Medulla oblongata (tissue), 1 donor: ENCODE results near the gene PPP1R2B.
"Not testable (repeated sequence)": the region's sequence is repeated elsewhere in the genome, so short reads cannot be mapped to it uniquely, and the experiment has no call there.

Experiments
- DNase-seq: peaks from one replicate; pipeline ENCODE4 v3.0.0-alpha.2; 2015; ENCODE audit errors: extremely low spot score

The PPP1R2B gene

GRCh38 chr5:156850206-156850751 lies at the start of gene PPP1R2B:
PPP1R2B (plus strand) TSS chr5:156850295; CDS start chr5:156850563, 268 bp downstream.
- no peak for DNase-seq

GRCh38 chr5:156800929-156801328 lies 49.2 kb upstream of the PPP1R2B start:
- peak; percentile 41 for DNase-seq

GRCh38 chr5:156802501-156802900 lies 47.6 kb upstream of the PPP1R2B start:
- DNase-seq: no peak

GRCh38 chr5:156803404-156803803 lies 46.7 kb upstream of the PPP1R2B start:
- DNase-seq: no peak

GRCh38 chr5:156812959-156813358 lies 37.1 kb upstream of the PPP1R2B start:
- DNase-seq: no peak

- peak; percentile 32 for DNase-seq
These were observed 34.0 kb upstream of the PPP1R2B start for GRCh38 chr5:156815988-156816599.

GRCh38 chr5:156819537-156819936 lies 30.6 kb upstream of the PPP1R2B start:
- no peak for DNase-seq

GRCh38 chr5:156819967-156820581 lies 30.0 kb upstream of the PPP1R2B start:
- no peak for DNase-seq

- DNase-seq: no peak
These were observed 25.9 kb upstream of the PPP1R2B start for GRCh38 chr5:156824241-156824640.

- peak; percentile 79 for DNase-seq
These were observed 25.3 kb upstream of the PPP1R2B start for GRCh38 chr5:156824800-156825199.

- DNase-seq: no peak
These were observed 24.4 kb upstream of the PPP1R2B start for GRCh38 chr5:156825688-156826087.

- no peak for DNase-seq
These were observed 23.9 kb upstream of the PPP1R2B start for GRCh38 chr5:156826150-156826549.

GRCh38 chr5:156834916-156835315 lies 15.2 kb upstream of the PPP1R2B start:
- DNase-seq: no peak

- DNase-seq: no peak
These were observed 14.2 kb upstream of the PPP1R2B start for GRCh38 chr5:156835905-156836304.

- DNase-seq: peak; percentile 30
These were observed 13.2 kb upstream of the PPP1R2B start for GRCh38 chr5:156836846-156837245.

GRCh38 chr5:156838961-156839360 lies 11.1 kb upstream of the PPP1R2B start:
- peak; percentile 54 for DNase-seq

- DNase-seq: no peak
These were observed 8.4 kb upstream of the PPP1R2B start for GRCh38 chr5:156841737-156842136.

GRCh38 chr5:156846914-156847313 lies 3.2 kb upstream of the PPP1R2B start:
- no peak for DNase-seq

- not testable (repeated sequence) for DNase-seq
These were observed 1.6 kb upstream of the PPP1R2B start for GRCh38 chr5:156848447-156848846.

GRCh38 chr5:156851880-156852279 lies 1.8 kb downstream of the PPP1R2B start:
- no peak for DNase-seq

GRCh38 chr5:156853055-156853454 lies 3.0 kb downstream of the PPP1R2B start:
- not testable (repeated sequence) for DNase-seq

- DNase-seq: no peak
These were observed 15.3 kb downstream of the PPP1R2B start for GRCh38 chr5:156865427-156865826.

GRCh38 chr5:156870498-156870839 lies 20.4 kb downstream of the PPP1R2B start:
- DNase-seq: no peak
